Measurements from ENCODE around the gene HENMT1.
"Not testable (repeated sequence)": the region's sequence is repeated elsewhere in the genome, so short reads cannot be mapped to it uniquely, and the experiment has no call there.

The HENMT1 gene

GRCh38 chr1:108692724-108693655 is 32.1 kb upstream of the HENMT1 start:
- 0 to 1% methylated on average over 19 to 22 of the region's 36 CpGs for WGBS, 2 experiments (ENCODE audit: insufficient coverage in 2 of 2)
- Histone ChIP-seq H3K4me1 (ENCODE audit: control insufficient read depth, insufficient read depth, low read length, poor library complexity, severe bottlenecking) (no peaks in the 10 kb centered on the region), H3K9me3 (ENCODE audit: control insufficient read depth, low read length) (no peaks in the 10 kb centered on the region), H3K36me3 (ENCODE audit: control insufficient read depth, insufficient read depth, low read length) (peaks cover 27% of the 10 kb centered on the region), H3K4me3 (ENCODE audit: extremely low read depth, insufficient read depth, low read length, poor library complexity, severe bottlenecking) (peak overlapping the region; percentile 80), H3K27ac (ENCODE audit: low read depth, low read length, severe bottlenecking) (peak overlapping the region; percentile 97)

GRCh38 chr1:108691942-108692723 is 31.2 kb upstream of the HENMT1 start, which contains the start of gene PRPF38B:
TSS of gene PRPF38B (plus strand) at chr1:108692310. CDS start at chr1:108692592, 282 bp downstream.
- Histone ChIP-seq H3K36me3 (ENCODE audit: control insufficient read depth, insufficient read depth, low read length) (peaks cover 20% of the 10 kb centered on the region), H3K4me1 (ENCODE audit: control insufficient read depth, insufficient read depth, low read length, poor library complexity, severe bottlenecking) (no peaks in the 10 kb centered on the region), H3K4me3 (ENCODE audit: extremely low read depth, insufficient read depth, low read length, poor library complexity, severe bottlenecking) (peak within 1 kb of the TSS; percentile 80), H3K9me3 (ENCODE audit: control insufficient read depth, low read length) (no peaks in the 10 kb centered on the region), H3K27ac (ENCODE audit: low read depth, low read length, severe bottlenecking) (peak within 1 kb of the TSS; percentile 97)
- 0% methylated on average over 36 to 49 of the region's 59 CpGs for WGBS, 2 experiments (ENCODE audit: insufficient coverage in 2 of 2)

- Histone ChIP-seq H3K4me3 (ENCODE audit: extremely low read depth, insufficient read depth, low read length, poor library complexity, severe bottlenecking) (peak overlapping the region; percentile 80), H3K9me3 (ENCODE audit: control insufficient read depth, low read length) (no peaks in the 10 kb centered on the region), H3K27ac (ENCODE audit: low read depth, low read length, severe bottlenecking) (peak overlapping the region; percentile 97), H3K4me1 (ENCODE audit: control insufficient read depth, insufficient read depth, low read length, poor library complexity, severe bottlenecking) (no peaks in the 10 kb centered on the region), H3K36me3 (ENCODE audit: control insufficient read depth, insufficient read depth, low read length) (peaks cover 12% of the 10 kb centered on the region)
- 35 to 42% methylated on average over 7 to 8 of the region's 12 CpGs for WGBS, 2 experiments (ENCODE audit: insufficient coverage in 2 of 2)
Observed at GRCh38 chr1:108691128-108691941, 30.4 kb upstream of the HENMT1 start.

GRCh38 chr1:108686614-108687313 is 25.9 kb upstream of the HENMT1 start:
- Histone ChIP-seq H3K27ac (ENCODE audit: low read depth, low read length, severe bottlenecking) (no peak overlapping the region), H3K4me1 (ENCODE audit: control insufficient read depth, insufficient read depth, low read length, poor library complexity, severe bottlenecking) (peaks cover 1% of the 10 kb centered on the region), H3K36me3 (ENCODE audit: control insufficient read depth, insufficient read depth, low read length) (no peaks in the 10 kb centered on the region), H3K9me3 (ENCODE audit: control insufficient read depth, low read length) (peaks cover 8% of the 10 kb centered on the region), H3K4me3 (ENCODE audit: extremely low read depth, insufficient read depth, low read length, poor library complexity, severe bottlenecking) (no peak overlapping the region)
- 86% methylated on average over 1 of the region's 2 CpGs; no CpG with 5 or more reads in 1 of the 2 experiments for WGBS, 2 experiments (ENCODE audit: insufficient coverage in 2 of 2)

GRCh38 chr1:108685529-108685928 is 24.6 kb upstream of the HENMT1 start:
- Histone ChIP-seq H3K36me3 (ENCODE audit: control insufficient read depth, insufficient read depth, low read length) (no peaks in the 10 kb centered on the region), H3K9me3 (ENCODE audit: control insufficient read depth, low read length) (peaks cover 9% of the 10 kb centered on the region), H3K27ac (ENCODE audit: low read depth, low read length, severe bottlenecking) (no peak overlapping the region), H3K4me1 (ENCODE audit: control insufficient read depth, insufficient read depth, low read length, poor library complexity, severe bottlenecking) (peaks cover 4% of the 10 kb centered on the region), H3K4me3 (ENCODE audit: extremely low read depth, insufficient read depth, low read length, poor library complexity, severe bottlenecking) (no peak overlapping the region)
- 88 to 100% methylated on average over 1 of the region's 1 CpG for WGBS, 2 experiments (ENCODE audit: insufficient coverage in 2 of 2)

GRCh38 chr1:108681701-108682100 is 20.8 kb upstream of the HENMT1 start:
- not testable (repeated sequence) for H3K4me1 ChIP-seq (ENCODE audit: control insufficient read depth, insufficient read depth, low read length, poor library complexity, severe bottlenecking); H3K27ac ChIP-seq (ENCODE audit: low read depth, low read length, severe bottlenecking); H3K9me3 ChIP-seq (ENCODE audit: control insufficient read depth, low read length); H3K36me3 ChIP-seq (ENCODE audit: control insufficient read depth, insufficient read depth, low read length); H3K4me3 ChIP-seq (ENCODE audit: extremely low read depth, insufficient read depth, low read length, poor library complexity, severe bottlenecking)
- 80 to 89% methylated on average over 3 to 4 of the region's 4 CpGs for WGBS, 2 experiments (ENCODE audit: insufficient coverage in 2 of 2)

GRCh38 chr1:108679586-108680213 is 18.8 kb upstream of the HENMT1 start:
- H3K9me3 ChIP-seq (ENCODE audit: control insufficient read depth, low read length) = peaks cover 9% of the 10 kb centered on the region
- no peaks in the 10 kb centered on the region for H3K36me3 ChIP-seq (ENCODE audit: control insufficient read depth, insufficient read depth, low read length)
- H3K4me1 ChIP-seq (ENCODE audit: control insufficient read depth, insufficient read depth, low read length, poor library complexity, severe bottlenecking) = peaks cover 4% of the 10 kb centered on the region
- no peak overlapping the region for H3K27ac ChIP-seq (ENCODE audit: low read depth, low read length, severe bottlenecking)
- no peak overlapping the region for H3K4me3 ChIP-seq (ENCODE audit: extremely low read depth, insufficient read depth, low read length, poor library complexity, severe bottlenecking)
- whole genome bisulfite sequencing, 2 experiments (ENCODE audit: insufficient coverage in 2 of 2) = 90 to 98% methylated on average over 6 to 8 of the region's 10 CpGs

- Histone ChIP-seq H3K36me3 (ENCODE audit: control insufficient read depth, insufficient read depth, low read length) (no peaks in the 10 kb centered on the region), H3K4me3 (ENCODE audit: extremely low read depth, insufficient read depth, low read length, poor library complexity, severe bottlenecking) (no peak overlapping the region), H3K27ac (ENCODE audit: low read depth, low read length, severe bottlenecking) (no peak overlapping the region), H3K4me1 (ENCODE audit: control insufficient read depth, insufficient read depth, low read length, poor library complexity, severe bottlenecking) (peaks cover 4% of the 10 kb centered on the region), H3K9me3 (ENCODE audit: control insufficient read depth, low read length) (peaks cover 9% of the 10 kb centered on the region)
- 94% methylated on average over 2 of the region's 4 CpGs; no CpG with 5 or more reads in 1 of the 2 experiments for WGBS, 2 experiments (ENCODE audit: insufficient coverage in 2 of 2)
Observed at GRCh38 chr1:108678706-108679105, 17.8 kb upstream of the HENMT1 start.

GRCh38 chr1:108671143-108671542 is 10.2 kb upstream of the HENMT1 start:
- no peaks in the 10 kb centered on the region for H3K4me1 ChIP-seq (ENCODE audit: control insufficient read depth, insufficient read depth, low read length, poor library complexity, severe bottlenecking)
- no peaks in the 10 kb centered on the region for H3K9me3 ChIP-seq (ENCODE audit: control insufficient read depth, low read length)
- H3K27ac ChIP-seq (ENCODE audit: low read depth, low read length, severe bottlenecking) = no peak overlapping the region
- 80 to 100% methylated on average over 2 of the region's 2 CpGs for WGBS, 2 experiments (ENCODE audit: insufficient coverage in 2 of 2)
- no peaks in the 10 kb centered on the region for H3K36me3 ChIP-seq (ENCODE audit: control insufficient read depth, insufficient read depth, low read length)
- H3K4me3 ChIP-seq (ENCODE audit: extremely low read depth, insufficient read depth, low read length, poor library complexity, severe bottlenecking) = no peak overlapping the region

Measured in mesodermal cell (in vitro differentiated cells).